GM19035 (cell line): ENCODE data around the gene CLEC12A.
"Not testable (repeated sequence)": the region's sequence is repeated elsewhere in the genome, so short reads cannot be mapped to it uniquely, and the experiment has no call there.

ENCODE experiments used
- ATAC-seq: cut with Tn5 transposase; IDR thresholded peaks from one replicate; pipeline ENCODE4 v1.9.1; 2021; ENCODE audit not compliant: unreplicated experiment

The CLEC12A gene

DNA sequence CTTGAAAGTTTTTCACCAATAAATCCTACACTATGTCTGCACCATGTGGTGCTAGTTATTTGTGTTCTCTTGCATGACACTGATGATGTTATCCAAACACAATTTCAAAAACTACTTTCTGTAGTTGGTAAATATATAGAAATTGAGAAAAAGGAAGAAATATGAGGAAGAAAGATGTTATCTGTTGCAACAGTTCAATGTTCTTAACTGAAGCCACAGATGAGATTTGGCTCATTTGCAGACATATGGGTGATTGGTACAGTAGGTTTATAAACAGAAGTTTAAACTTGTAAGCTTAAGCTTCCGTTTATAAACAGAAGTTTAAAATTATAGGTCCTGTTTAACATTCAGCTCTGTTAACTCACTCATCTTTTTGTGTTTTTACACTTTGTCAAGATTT, at the start of gene CLEC12A:
TSS of gene CLEC12A (plus strand) at position 229 of the 400 bp plus-strand sequence. CDS start 188 bp downstream, outside the sequence.
- ATAC-seq = no peak

DNA sequence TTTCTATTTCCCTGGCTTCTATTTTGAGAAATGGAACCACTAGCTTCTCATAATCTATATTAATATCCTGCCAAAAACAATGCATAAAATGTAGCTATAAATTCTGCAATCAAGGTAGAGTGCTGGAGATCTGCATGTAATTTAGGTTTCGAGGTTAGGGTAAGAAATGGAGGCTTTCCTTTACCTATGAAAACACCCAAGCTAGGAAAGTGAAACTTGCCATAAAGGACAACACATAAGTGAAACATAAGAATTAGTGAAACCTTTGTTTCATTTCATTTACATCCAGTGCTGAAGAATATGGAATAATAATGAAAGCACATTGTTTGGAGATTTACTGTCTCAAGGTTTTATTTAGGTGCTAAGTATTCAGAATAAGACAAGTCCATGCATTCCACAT, 48.8 kb upstream of the CLEC12A start:
- ATAC-seq = no peak

GRCh38 chr12:9925705-9926393, 45.4 kb upstream of the CLEC12A start:
- peak; percentile 53 for ATAC-seq

DNA sequence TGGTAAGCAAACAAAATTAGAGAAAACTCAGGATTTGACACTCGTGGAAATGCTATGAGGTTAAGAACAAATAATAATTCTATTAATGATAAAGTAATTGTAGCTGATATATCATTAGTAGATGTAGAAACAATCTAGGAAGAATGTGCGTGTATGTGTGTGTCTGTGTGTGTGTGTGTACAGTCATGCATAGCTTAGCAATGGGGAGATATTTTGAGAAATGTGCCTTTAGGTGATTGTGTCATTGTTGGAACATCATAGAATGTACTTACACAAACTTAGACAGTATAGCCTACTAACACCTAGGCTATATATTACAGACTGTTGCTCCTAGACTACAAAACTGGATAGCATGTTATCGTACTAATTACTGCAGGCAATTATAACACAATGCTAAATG, 44.3 kb upstream of the CLEC12A start:
- no peak for ATAC-seq

DNA sequence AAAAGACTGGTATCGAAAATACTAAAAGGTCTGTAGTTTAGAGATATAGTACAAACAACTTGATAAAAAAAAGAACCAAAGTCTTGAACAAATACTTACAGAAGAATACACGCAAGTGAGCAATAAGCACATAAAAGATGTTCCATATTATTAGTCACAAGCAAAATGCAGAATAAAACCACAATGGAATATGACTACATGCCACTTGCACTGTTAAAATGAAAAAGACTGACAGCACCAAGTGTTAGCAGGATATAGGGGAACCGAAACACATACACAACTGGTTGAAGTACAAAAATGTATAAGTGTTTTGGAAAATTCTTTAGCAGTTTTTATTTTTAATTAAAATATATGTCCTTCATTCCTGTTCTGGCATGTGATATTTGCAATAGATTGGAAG, 42.6 kb upstream of the CLEC12A start:
- ATAC-seq = no peak

- no peak for ATAC-seq
Observed at GRCh38 chr12:9931245-9931644, 40.0 kb upstream of the CLEC12A start.

GRCh38 chr12:9932270-9932669, 38.9 kb upstream of the CLEC12A start, which contains the start of gene CLEC2A:
Gene CLEC2A (minus strand): TSS chr12:9932370. CDS start chr12:9932329, 41 bp downstream.
- no peak for ATAC-seq

DNA sequence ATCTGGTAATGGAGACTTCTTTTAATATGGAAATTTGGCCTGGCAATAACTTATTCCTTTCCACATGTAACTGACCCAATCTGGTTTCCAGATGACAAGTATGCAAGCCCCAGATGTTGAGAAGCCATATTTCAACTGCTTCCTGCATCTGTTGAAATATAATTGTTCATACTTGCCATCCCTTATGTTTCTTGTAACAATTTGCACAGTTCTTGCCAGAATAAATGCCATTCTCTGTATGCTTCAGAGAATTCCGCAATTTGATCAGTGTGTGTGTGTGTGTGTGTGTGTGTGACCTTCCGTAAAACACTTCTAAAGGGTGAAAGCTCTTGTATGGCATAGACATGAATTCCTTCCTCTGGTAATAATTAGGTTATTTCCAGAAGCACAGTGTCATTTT, 37.3 kb upstream of the CLEC12A start:
- no peak for ATAC-seq

- no peak for ATAC-seq
Observed at GRCh38 chr12:9935026-9935425, 36.2 kb upstream of the CLEC12A start.

GRCh38 chr12:9936591-9936990, 34.6 kb upstream of the CLEC12A start:
- ATAC-seq = no peak

DNA sequence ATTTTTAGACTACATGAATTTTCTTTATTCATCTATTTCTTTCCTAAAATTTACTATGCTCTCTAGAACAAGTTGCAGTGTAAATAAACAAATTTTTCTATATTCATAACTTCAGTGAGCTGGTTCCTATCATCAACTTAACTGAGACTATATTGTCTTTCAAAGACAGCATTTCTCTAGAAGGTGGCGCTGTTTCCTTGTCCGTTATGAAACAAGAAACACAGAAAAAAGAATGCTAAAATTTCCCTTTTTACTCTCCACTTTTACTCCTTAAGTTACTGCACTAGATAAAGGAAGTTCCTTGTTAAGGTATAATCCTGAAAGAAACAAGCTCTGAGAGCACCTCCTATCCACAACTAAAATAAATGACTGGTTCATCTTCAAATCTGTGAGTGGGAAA, 30.8 kb upstream of the CLEC12A start:
- ATAC-seq = no peak

- no peak for ATAC-seq
Observed at GRCh38 chr12:9941838-9942237, 29.4 kb upstream of the CLEC12A start.

GRCh38 chr12:9943240-9943639, 28.0 kb upstream of the CLEC12A start:
- ATAC-seq = no peak

GRCh38 chr12:9944391-9944790, 26.8 kb upstream of the CLEC12A start:
- ATAC-seq = no peak

- no peak for ATAC-seq
Observed at GRCh38 chr12:9947674-9948073, 23.5 kb upstream of the CLEC12A start.

DNA sequence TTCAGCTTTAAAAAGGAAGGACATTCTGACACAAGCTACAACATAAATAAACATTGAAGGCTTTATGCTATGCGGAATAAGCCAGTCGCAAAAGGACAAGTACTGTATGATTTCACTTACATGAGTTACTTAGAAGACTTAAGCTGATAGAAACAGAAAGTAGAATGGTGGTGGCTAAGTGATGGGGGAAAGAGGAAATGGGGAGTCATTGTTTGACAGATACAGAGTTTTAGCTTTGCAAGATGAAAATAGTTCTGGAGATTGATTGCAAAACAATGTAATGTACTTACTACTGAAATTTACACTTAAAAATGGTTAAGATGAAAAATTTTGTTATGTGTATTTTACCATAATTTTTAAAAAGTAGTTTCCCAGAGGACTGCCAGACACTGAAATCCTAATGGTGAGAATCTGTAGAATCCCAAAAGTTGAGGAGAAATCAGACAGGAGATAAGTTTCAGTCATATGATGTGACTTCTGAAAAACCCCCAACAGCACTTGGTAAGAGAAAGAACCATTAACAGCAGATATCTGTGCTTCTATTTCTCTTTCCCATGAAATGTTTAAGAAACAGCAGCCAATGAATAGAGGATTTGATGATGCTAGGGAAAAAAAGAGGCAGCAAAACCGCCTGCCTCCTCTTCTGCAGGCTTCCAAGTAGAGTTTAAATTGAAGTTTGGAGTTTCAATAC, 22.5 kb upstream of the CLEC12A start:
- peak; percentile 97 for ATAC-seq

GRCh38 chr12:9951026-9951675, 20.1 kb upstream of the CLEC12A start:
- ATAC-seq = no peak

DNA sequence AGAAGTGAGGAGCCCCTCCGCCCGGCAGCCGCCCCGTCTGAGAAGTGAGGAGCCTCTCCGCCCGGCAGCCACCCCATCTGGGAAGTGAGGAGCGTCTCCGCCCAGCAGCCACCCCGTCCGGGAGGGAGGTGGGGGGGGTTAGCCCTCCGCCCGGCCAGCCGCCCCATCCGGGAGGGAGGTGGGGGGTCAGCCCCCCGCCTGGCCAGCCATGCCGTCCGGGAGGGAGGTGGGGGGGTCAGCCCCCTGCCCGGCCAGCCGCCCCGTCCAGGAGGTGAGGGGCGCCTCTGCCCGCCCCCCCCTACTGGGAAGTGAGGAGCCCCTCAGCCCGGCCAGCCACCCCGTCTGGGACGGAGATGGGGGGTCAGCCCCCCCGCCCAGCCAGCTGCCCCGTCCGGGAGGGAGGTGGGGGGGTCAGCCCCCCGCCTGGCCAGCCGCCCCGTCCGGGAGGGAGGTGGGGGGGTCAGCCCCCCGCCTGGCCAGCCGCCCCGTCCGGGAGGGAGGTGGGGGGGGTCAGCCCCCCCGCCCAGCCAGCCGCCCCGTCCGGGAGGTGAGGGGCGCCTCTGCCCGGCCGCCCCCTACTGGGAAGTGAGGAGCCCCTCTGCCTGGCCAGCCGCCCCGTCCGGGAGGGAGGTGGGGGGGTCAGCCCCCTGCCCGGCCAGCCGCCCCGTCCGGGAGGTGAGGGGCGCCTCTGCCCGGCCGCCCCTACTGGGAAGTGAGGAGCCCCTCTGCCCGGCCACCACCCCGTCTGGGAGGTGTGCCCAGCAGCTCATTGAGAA, 18.1 kb upstream of the CLEC12A start:
- not testable (repeated sequence) for ATAC-seq

- ATAC-seq = no peak
Observed at GRCh38 chr12:9957834-9958233, 13.4 kb upstream of the CLEC12A start.

DNA sequence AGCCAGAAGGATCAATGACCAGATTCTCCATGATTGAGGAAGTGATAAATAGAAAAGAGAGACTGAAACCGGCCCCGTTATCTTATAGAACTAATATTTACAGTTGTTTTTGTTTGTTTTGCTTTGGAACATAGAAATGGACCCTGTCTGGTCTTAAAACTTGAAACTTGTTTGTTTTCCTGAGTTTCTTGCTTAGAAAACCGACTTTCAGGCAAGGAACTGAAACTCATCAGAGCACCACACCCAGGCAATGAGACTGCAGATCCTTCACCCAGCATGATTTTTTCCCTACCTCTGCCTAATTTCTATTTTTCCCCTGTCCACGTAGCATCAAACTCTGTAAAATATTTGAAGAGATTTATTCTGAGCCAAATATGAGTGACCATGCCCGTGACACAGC, 10.6 kb upstream of the CLEC12A start:
- no peak for ATAC-seq

GRCh38 chr12:9961106-9961505, 10.1 kb upstream of the CLEC12A start:
- no peak for ATAC-seq
